HEK293 (cell line): ENCODE data around the gene CD82.

Source experiments
- CTCF ChIA-PET: fragments of 350-600 bp; formaldehyde crosslinking; extraction: SDS; loops from one replicate; lab custom pipeline; 2021; ENCODE audit warnings: antibody characterized with exemption; lab: Yijun Ruan, JAX
- POLR2A ChIA-PET: fragments of 300-600 bp; formaldehyde crosslinking; extraction: SDS; loops from one replicate; lab custom pipeline; 2020; ENCODE audit warnings: antibody characterized with exemption, inconsistent platforms; lab: Yijun Ruan, JAX
- H3K27ac ChIP-seq: fragments of 200-500 bp; sonication (Bioruptor generic); 2 replicates; pipeline ENCODE4 v1.5.1; 2014; ENCODE audit warnings: low read depth, low read length, control low read depth, inconsistent platforms; ENCODE audit errors: extremely low read depth
- H3K36me3 ChIP-seq, 2 experiments: fragments of 200-500 bp in 1 of 2; sonication (Bioruptor generic) in 1 of 2; 1 replicate in 1 of 2; 2 replicates in 1 of 2; pipeline ENCODE4 v1.5.1; 2014 to 2017; ENCODE audit warnings: inconsistent platforms in 2 of 2, low read length in 2 of 2; ENCODE audit not compliant: control insufficient read depth in 2 of 2, insufficient read depth in 1 of 2
- H3K4me1 ChIP-seq: fragments of 200-500 bp; sonication (Bioruptor generic); 2 replicates; pipeline ENCODE4 v1.5.1; 2014; ENCODE audit warnings: mild to moderate bottlenecking, low read length, inconsistent platforms; ENCODE audit not compliant: control insufficient read depth, insufficient read depth
- H3K4me3 ChIP-seq: 2 replicates; pipeline ENCODE4 v1.5.1; 2011; ENCODE audit warnings: low read depth, mild to moderate bottlenecking, control low read depth, low read length, moderate library complexity
- H3K9me3 ChIP-seq: fragments of 200-500 bp; sonication (Bioruptor generic); 2 replicates; pipeline ENCODE4 v1.5.1; 2014; ENCODE audit warnings: low read depth, low read length, inconsistent platforms; ENCODE audit not compliant: control insufficient read depth, insufficient read depth
- BCL11B ChIP-seq: fragments of 450-650 bp; formaldehyde crosslinking; IDR thresholded peaks from 2 replicates; pipeline ENCODE4 v1.5.1; 2016; ENCODE audit warnings: low read depth, missing biosample characterization, missing genetic modification characterization
- EGR2 ChIP-seq: fragments of 450-650 bp; formaldehyde crosslinking; IDR thresholded peaks from 2 replicates; pipeline ENCODE4 v1.5.1; 2016; ENCODE audit warnings: low read depth, missing biosample characterization, missing genetic modification characterization
- FEZF1 ChIP-seq: fragments of 450-650 bp; formaldehyde crosslinking; IDR thresholded peaks from 2 replicates; pipeline ENCODE4 v1.5.1; 2016; ENCODE audit warnings: missing biosample characterization, missing genetic modification characterization
- KLF7 ChIP-seq: fragments of 450-650 bp; formaldehyde crosslinking; IDR thresholded peaks from 2 replicates; pipeline ENCODE4 v1.5.1; 2016; ENCODE audit warnings: missing biosample characterization, missing genetic modification characterization, borderline replicate concordance
- SETDB1 ChIP-seq: IDR thresholded peaks from one replicate; pipeline ENCODE4 v1.6.1; 2017; ENCODE audit warnings: mild to moderate bottlenecking, low read length, moderate library complexity, mixed read lengths; ENCODE audit not compliant: insufficient read length
- SP3 ChIP-seq: fragments of 450-650 bp; formaldehyde crosslinking; IDR thresholded peaks from 2 replicates; pipeline ENCODE4 v1.5.1; 2016; ENCODE audit warnings: missing biosample characterization, missing genetic modification characterization
- ZBTB21 ChIP-seq: fragments of 450-650 bp; formaldehyde crosslinking; IDR thresholded peaks from 2 replicates; pipeline ENCODE4 v1.5.1; 2017; ENCODE audit warnings: missing biosample characterization, missing genetic modification characterization
- ZFHX2 ChIP-seq: fragments of 450-650 bp; formaldehyde crosslinking; conservative IDR thresholded peaks from 2 replicates; pipeline ENCODE4 v1.5.1; 2016; ENCODE audit warnings: missing biosample characterization, missing genetic modification characterization
- ZIC2 ChIP-seq: fragments of 450-650 bp; formaldehyde crosslinking; IDR thresholded peaks from 2 replicates; pipeline ENCODE4 v1.5.1; 2016; ENCODE audit warnings: missing biosample characterization, missing genetic modification characterization
- ZNF112 ChIP-seq: fragments of 450-650 bp; formaldehyde crosslinking; IDR thresholded peaks from 2 replicates; pipeline ENCODE4 v1.5.0; 2017; ENCODE audit warnings: missing biosample characterization, missing genetic modification characterization
- ZNF146 ChIP-seq: fragments of 450-650 bp; formaldehyde crosslinking; IDR thresholded peaks from 2 replicates; pipeline ENCODE4 v1.5.1; 2016; ENCODE audit warnings: missing biosample characterization, missing genetic modification characterization
- ZNF274 ChIP-seq, 2 experiments: fragments of 200-500 bp in 1 of 2; fragments of 450-650 bp in 1 of 2; sonication (Bioruptor generic) in 1 of 2; formaldehyde crosslinking in 1 of 2; IDR thresholded peaks; 2 replicates each; pipeline versions ENCODE4 v1.5.1 to v1.6.1; 2014 to 2016; ENCODE audit warnings: borderline replicate concordance in 1 of 2, inconsistent platforms in 1 of 2, low read length in 1 of 2, missing biosample characterization in 1 of 2, missing genetic modification characterization in 1 of 2
- ZNF335 ChIP-seq: fragments of 450-650 bp; formaldehyde crosslinking; conservative IDR thresholded peaks from 2 replicates; pipeline ENCODE4 v1.5.1; 2016; ENCODE audit warnings: missing biosample characterization, missing genetic modification characterization
- ZNF37A ChIP-seq: fragments of 450-650 bp; IDR thresholded peaks from 2 replicates; pipeline ENCODE4 v1.5.1; 2018; ENCODE audit warnings: missing biosample characterization, missing genetic modification characterization
- ZNF423 ChIP-seq: fragments of 450-650 bp; formaldehyde crosslinking; IDR thresholded peaks from 2 replicates; pipeline ENCODE4 v1.5.1; 2016; ENCODE audit warnings: missing biosample characterization, missing genetic modification characterization
- ZNF433 ChIP-seq: fragments of 450-650 bp; formaldehyde crosslinking; IDR thresholded peaks from 2 replicates; pipeline ENCODE4 v1.5.1; 2016; ENCODE audit warnings: missing biosample characterization, missing genetic modification characterization, low read depth
- ZNF48 ChIP-seq: fragments of 450-650 bp; formaldehyde crosslinking; IDR thresholded peaks from 2 replicates; pipeline ENCODE4 v1.5.1; 2016; ENCODE audit warnings: missing biosample characterization, missing genetic modification characterization
- ZNF548 ChIP-seq: fragments of 450-650 bp; formaldehyde crosslinking; IDR thresholded peaks from 2 replicates; pipeline ENCODE4 v1.5.1; 2016; ENCODE audit warnings: missing biosample characterization, missing genetic modification characterization
- ZNF610 ChIP-seq: fragments of 450-650 bp; formaldehyde crosslinking; IDR thresholded peaks from 2 replicates; pipeline ENCODE4 v1.5.1; 2016; ENCODE audit warnings: missing biosample characterization, missing genetic modification characterization, borderline replicate concordance
- ZNF645 ChIP-seq: fragments of 450-650 bp; formaldehyde crosslinking; IDR thresholded peaks from 2 replicates; pipeline ENCODE4; 2016; ENCODE audit warnings: missing biosample characterization, missing genetic modification characterization
- ZNF670 ChIP-seq: fragments of 450-650 bp; formaldehyde crosslinking; IDR thresholded peaks from 2 replicates; pipeline ENCODE4 v1.5.1; 2016; ENCODE audit warnings: missing biosample characterization, missing genetic modification characterization, low read depth
- ZNF707 ChIP-seq: fragments of 450-650 bp; formaldehyde crosslinking; IDR thresholded peaks from 2 replicates; pipeline ENCODE4 v1.5.1; 2016; ENCODE audit warnings: missing biosample characterization, missing genetic modification characterization
- ZNF776 ChIP-seq: fragments of 450-650 bp; formaldehyde crosslinking; IDR thresholded peaks from 2 replicates; pipeline ENCODE4 v1.5.0; 2017; ENCODE audit warnings: missing biosample characterization, missing genetic modification characterization, borderline replicate concordance

CD82 gene

GRCh38 chr11:44606472-44606871 is 41.0 kb downstream of the CD82 start (continued):
- TF ChIP-seq ZBTB21 (tag by site-specific recombination) (no peak), ZNF645 (tag by site-specific recombination) (no peak), ZNF433 (tag by site-specific recombination) (no peak), ZNF610 (tag by site-specific recombination) (no peak)

DNA sequence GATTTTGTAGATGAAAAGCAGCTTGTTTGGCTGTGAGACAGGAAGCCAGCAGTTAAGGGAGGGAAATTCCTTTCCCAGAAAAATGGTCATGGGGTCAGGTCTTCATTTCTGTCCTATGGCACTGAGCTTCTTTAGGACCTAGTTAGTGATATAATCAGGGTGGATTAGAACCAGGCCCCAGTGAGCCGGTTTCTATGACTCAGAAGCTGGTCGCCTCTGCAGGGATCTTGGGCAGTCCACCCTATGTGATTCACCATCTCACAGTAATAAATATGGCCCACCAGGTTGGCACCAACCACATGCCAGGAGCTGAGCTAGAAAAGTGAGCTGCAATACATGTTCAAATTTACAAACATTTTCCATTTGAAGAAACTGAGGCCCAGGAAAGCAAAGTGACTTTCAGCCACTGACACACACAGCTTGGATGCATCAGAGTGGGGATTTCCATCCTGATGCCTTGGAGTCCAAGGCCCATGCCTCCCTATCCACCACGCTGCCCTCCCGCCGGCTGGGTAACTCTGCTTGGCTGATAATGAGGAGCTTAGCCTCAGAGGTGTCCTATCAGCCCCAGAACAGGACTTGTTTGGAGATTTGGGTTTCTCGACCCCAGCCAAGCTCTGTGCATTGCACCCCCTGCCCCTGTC is 42.0 kb downstream of the CD82 start:
- Histone ChIP-seq H3K4me3 (no peak overlapping the region), H3K4me1 (peaks cover 7% of the 10 kb centered on the region), H3K9me3 (no peaks in the 10 kb centered on the region), H3K36me3 (no peaks in the 10 kb centered on the region), H3K27ac (no peak overlapping the region)
- CTCF ChIA-PET: interaction anchor here (0.6 to 2.7 kb wide), 5 partner anchors 9 to 513 kb away, joined by 3 to 13 read pairs (median 3); no protein-coding TSS in a partner anchor
- POLR2A ChIA-PET: interaction anchor here (0.5 to 0.6 kb wide), 2 partner anchors 51 to 353 kb away, joined by 3 read pairs; no protein-coding TSS in a partner anchor
- TF ChIP-seq ZNF707 (tag by site-specific recombination) (no peak), ZNF423 (no peak), ZNF37A (tag by site-specific recombination) (no peak), SP3 (no peak), ZNF146 (tag by site-specific recombination) (no peak), ZNF776 (tag by site-specific recombination) (no peak), FEZF1 (tag by site-specific recombination) (no peak), ZNF48 (no peak), ZNF548 (no peak), SETDB1 (no peak), KLF7 (tag by site-specific recombination) (no peak), BCL11B (tag by site-specific recombination) (no peak), ZNF112 (no peak), ZNF335 (tag by site-specific recombination) (no peak), ZNF670 (tag by site-specific recombination) (no peak)

- H3K4me3 ChIP-seq: no peak overlapping the region
- ChIA-PET CTCF (interaction anchor here (0.7 to 2.7 kb wide), 3 partner anchors 8 to 514 kb away, joined by 3 to 13 read pairs (median 3); no protein-coding TSS in a partner anchor), POLR2A (interaction anchor here (0.5 kb wide), 1 partner anchor 352 kb away, joined by 3 read pairs; no protein-coding TSS in a partner anchor)
- no peak overlapping the region for H3K27ac ChIP-seq
- peaks cover 7% of the 10 kb centered on the region for H3K4me1 ChIP-seq
- TF ChIP-seq ZIC2 (tag by site-specific recombination): peak; percentile 52
- no peak for TF ChIP-seq ZNF274 (IDR thresholded peaks at IDR 0.05; ENCODE audit: low read length)
- TF ChIP-seq ZNF274 (tag by site-specific recombination; IDR thresholded peaks at IDR 0.05; ENCODE audit: borderline replicate concordance): no peak
- peak; percentile 66 for TF ChIP-seq ZFHX2 (tag by site-specific recombination)
- peak; percentile 60 for TF ChIP-seq EGR2 (tag by site-specific recombination)
- no peaks in the 10 kb centered on the region for H3K9me3 ChIP-seq
- H3K36me3 ChIP-seq: no peaks in the 10 kb centered on the region
These were observed 42.5 kb downstream of the CD82 start for GRCh38 chr11:44607987-44608386.
